NCI-H1694 treated with DMSO at 0.1 percent for 48 hours (cell line): Measurements from ENCODE around the gene PLA2G4D.

Experiments
- DNase-seq: peaks from one replicate; lab custom pipeline; 2025; lab: John Stamatoyannopoulos, UW

Gene PLA2G4D

DNA sequence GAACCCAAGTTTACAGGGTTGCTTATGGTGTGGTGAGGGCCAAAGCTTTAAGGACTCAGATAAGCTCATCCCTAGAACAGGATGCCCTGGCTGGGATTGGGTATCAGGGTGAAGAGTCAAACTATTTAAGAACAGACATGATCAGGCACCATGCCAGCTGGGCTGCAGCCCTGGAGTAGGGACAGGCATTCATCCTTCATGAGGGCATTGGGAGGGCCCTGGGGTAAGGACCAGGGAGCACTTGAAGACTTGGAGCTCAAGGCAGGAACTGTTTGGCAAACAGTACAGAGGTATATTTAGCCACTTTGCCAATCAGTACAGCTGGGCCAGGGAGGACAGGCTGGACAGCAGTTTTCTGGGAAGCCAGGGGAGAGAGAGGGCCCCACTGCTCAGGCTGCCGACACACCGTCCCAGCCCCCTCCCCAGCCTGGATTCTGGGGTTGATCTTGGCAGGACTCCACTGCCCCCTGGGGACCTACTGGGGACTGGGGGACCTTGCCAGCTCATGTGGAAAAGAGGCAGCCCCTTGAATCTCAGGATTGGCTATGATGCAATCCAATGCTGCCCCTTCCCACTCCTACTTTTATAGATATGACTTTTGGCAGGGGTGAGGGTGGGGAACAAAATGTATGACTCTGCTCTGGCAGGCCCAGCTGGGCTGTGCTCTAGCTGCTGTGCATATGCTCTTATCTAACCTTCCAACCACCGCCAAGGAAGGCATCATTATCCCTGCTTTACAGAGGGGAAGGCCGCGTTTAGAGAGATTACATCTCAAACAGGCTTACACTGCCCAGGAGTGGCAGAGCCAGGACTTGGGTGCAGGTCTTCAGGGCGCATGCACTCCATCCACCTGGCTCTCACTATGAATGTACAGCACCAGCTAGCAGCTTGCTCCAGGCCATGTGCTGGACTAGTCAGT, 75.8 kb downstream of the PLA2G4D start:
- no peak for DNase-seq
